Chondrocyte (in vitro differentiated cells): ENCODE measurements around the gene GPATCH1. TPM values are rescaled to one million over a fixed set of nuclear protein-coding genes. Genes with fewer than 3 reads are reported as not detected.
"Not testable (repeated sequence)": the region's sequence is repeated elsewhere in the genome, so short reads cannot be mapped to it uniquely, and the experiment has no call there.

ENCODE experiments used
- DNase-seq: peaks from one replicate; pipeline ENCODE4 v3.0.0; 2021; ENCODE audit warnings: mixed read lengths, low spot score
- H3K27ac Mint-ChIP-seq: one replicate; pipeline ENCODE4 v1.8.0; 2021; ENCODE audit warnings: mild to moderate bottlenecking, moderate library complexity, mixed read lengths; ENCODE audit not compliant: unreplicated experiment
- H3K27me3 Mint-ChIP-seq: 2 replicates; pipeline ENCODE4 v1.8.0; 2021; ENCODE audit warnings: low read depth, mixed read lengths
- H3K36me3 Mint-ChIP-seq: 2 replicates; pipeline ENCODE4 v1.8.0; 2021; ENCODE audit warnings: low read depth, mixed read lengths
- H3K4me1 Mint-ChIP-seq: 2 replicates; pipeline ENCODE4 v1.8.0; 2021; ENCODE audit warnings: low read depth, mild to moderate bottlenecking, mixed read lengths
- H3K4me3 Mint-ChIP-seq: one replicate; pipeline ENCODE4 v1.8.0; 2021; ENCODE audit warnings: mild to moderate bottlenecking, moderate library complexity, mixed read lengths; ENCODE audit not compliant: unreplicated experiment
- H3K9me3 Mint-ChIP-seq: 2 replicates; pipeline ENCODE4 v1.8.0; 2021; ENCODE audit warnings: low read depth, mixed read lengths
- CTCF ChIP-seq: fragments of 200-600 bp; sonication (generic); IDR thresholded peaks from 2 replicates; pipeline ENCODE4 v1.5.0; 2021; ENCODE audit warnings: antibody characterized with exemption, mild to moderate bottlenecking, moderate library complexity
- total RNA-seq: library from RNA; stranded (reverse); gene quantifications from 3 replicates; pipeline ENCODE4 v1.2.1, GENCODE V29; 2021

Gene GPATCH1
- total RNA-seq, 1 donor from 2014 or later, result 7.1 TPM

- Mint-ChIP-seq H3K36me3 (peaks cover 2% of the 10 kb centered on the region), H3K4me1 (no peaks in the 10 kb centered on the region), H3K4me3 (no peak overlapping the region), H3K9me3 (no peaks in the 10 kb centered on the region), H3K27me3 (peaks cover 1% of the 10 kb centered on the region), H3K27ac (no peak overlapping the region)
- TF ChIP-seq CTCF, result no peak
- no peak for DNase-seq
These were observed 71.2 kb downstream of the GPATCH1 start for GRCh38 chr19:33152176-33152575.

- H3K27me3 Mint-ChIP-seq, H3K9me3 Mint-ChIP-seq, H3K36me3 Mint-ChIP-seq, H3K27ac Mint-ChIP-seq, H3K4me3 Mint-ChIP-seq, H3K4me1 Mint-ChIP-seq, DNase-seq: not testable (repeated sequence)
These were observed 71.6 kb downstream of the GPATCH1 start for GRCh38 chr19:33152625-33153024.

- H3K4me1 Mint-ChIP-seq, H3K9me3 Mint-ChIP-seq, H3K36me3 Mint-ChIP-seq, DNase-seq, H3K27ac Mint-ChIP-seq, H3K27me3 Mint-ChIP-seq, H3K4me3 Mint-ChIP-seq: not testable (repeated sequence)
These were observed 73.3 kb downstream of the GPATCH1 start for GRCh38 chr19:33154313-33154712.

GRCh38 chr19:33156334-33156733 is 75.4 kb downstream of the GPATCH1 start:
- H3K9me3 Mint-ChIP-seq, result no peaks in the 10 kb centered on the region
- H3K27me3 Mint-ChIP-seq, result peaks cover 1% of the 10 kb centered on the region
- H3K27ac Mint-ChIP-seq, result no peak overlapping the region
- no peak for TF ChIP-seq CTCF
- no peaks in the 10 kb centered on the region for H3K4me1 Mint-ChIP-seq
- no peak for DNase-seq
- no peak overlapping the region for H3K4me3 Mint-ChIP-seq
- peaks cover 2% of the 10 kb centered on the region for H3K36me3 Mint-ChIP-seq

GRCh38 chr19:33157906-33158305 is 76.9 kb downstream of the GPATCH1 start:
- no peak for TF ChIP-seq CTCF
- Mint-ChIP-seq H3K9me3 (no peaks in the 10 kb centered on the region), H3K27ac (no peak overlapping the region), H3K36me3 (peaks cover 2% of the 10 kb centered on the region), H3K4me1 (peaks cover 4% of the 10 kb centered on the region), H3K27me3 (peaks cover 1% of the 10 kb centered on the region), H3K4me3 (no peak overlapping the region)
- no peak for DNase-seq

- no peak overlapping the region for H3K4me3 Mint-ChIP-seq
- peaks cover 2% of the 10 kb centered on the region for H3K36me3 Mint-ChIP-seq
- H3K4me1 Mint-ChIP-seq, result peaks cover 4% of the 10 kb centered on the region
- no peak for TF ChIP-seq CTCF
- DNase-seq, result no peak
- H3K27me3 Mint-ChIP-seq, result peaks cover 1% of the 10 kb centered on the region
- no peaks in the 10 kb centered on the region for H3K9me3 Mint-ChIP-seq
- no peak overlapping the region for H3K27ac Mint-ChIP-seq
These were observed 77.4 kb downstream of the GPATCH1 start for GRCh38 chr19:33158365-33158764.
